H9 (cell line): Measurements from ENCODE around the gene AP2S1. TPM values are rescaled to one million over a fixed set of nuclear protein-coding genes. Genes with fewer than 3 reads are reported as not detected.

Source experiments
- DNase-seq: peaks from one replicate; pipeline ENCODE4 v3.0.0-alpha.2; 2017
- H2AFZ ChIP-seq: one replicate; pipeline ENCODE4 v1.6.1; 2013; ENCODE audit warnings: mild to moderate bottlenecking, low read length, control low read depth, moderate library complexity
- H2AK5ac ChIP-seq: 2 replicates; pipeline ENCODE4 v1.6.1; 2013; ENCODE audit warnings: low read length, control low read depth, mixed read lengths; ENCODE audit not compliant: insufficient read length
- H2BK120ac ChIP-seq: one replicate; pipeline ENCODE4 v1.6.1; 2013; ENCODE audit warnings: low read depth, mild to moderate bottlenecking, low read length, control low read depth, inconsistent platforms; ENCODE audit not compliant: poor library complexity, severe bottlenecking
- H2BK12ac ChIP-seq: 2 replicates; pipeline ENCODE4 v1.6.1; 2013; ENCODE audit warnings: low read length, control low read depth, mixed read lengths, low read depth; ENCODE audit not compliant: insufficient read length
- H2BK15ac ChIP-seq: 2 replicates; pipeline ENCODE4 v1.6.1; 2013; ENCODE audit warnings: low read depth, low read length, control low read depth
- H2BK20ac ChIP-seq: one replicate; pipeline ENCODE4 v1.6.1; 2013; ENCODE audit warnings: low read depth, mild to moderate bottlenecking, low read length, control low read depth, inconsistent platforms; ENCODE audit not compliant: poor library complexity, severe bottlenecking
- H2BK5ac ChIP-seq: 2 replicates; pipeline ENCODE4 v1.6.1; 2013; ENCODE audit warnings: low read length, control low read depth, mixed read lengths; ENCODE audit not compliant: insufficient read length
- H3K14ac ChIP-seq: 2 replicates; pipeline ENCODE4 v1.6.1; 2013; ENCODE audit warnings: low read length, control low read depth; ENCODE audit not compliant: insufficient read depth
- H3K18ac ChIP-seq: 2 replicates; pipeline ENCODE4 v1.6.1; 2013; ENCODE audit warnings: low read depth, mild to moderate bottlenecking, mixed read lengths, low read length, control low read depth; ENCODE audit not compliant: insufficient read length
- H3K23ac ChIP-seq: 2 replicates; pipeline ENCODE4 v1.6.1; 2013; ENCODE audit warnings: low read length, control low read depth, mixed read lengths, low read depth; ENCODE audit not compliant: insufficient read length
- H3K23me2 ChIP-seq: 2 replicates; pipeline ENCODE4 v1.6.1; 2013; ENCODE audit warnings: low read depth, mild to moderate bottlenecking, mixed read lengths, low read length, control low read depth; ENCODE audit not compliant: insufficient read length, poor library complexity, severe bottlenecking
- H3K27ac ChIP-seq: 2 replicates; pipeline ENCODE4 v1.5.1; 2013; ENCODE audit warnings: low read length, control low read depth, mixed read lengths, low read depth; ENCODE audit not compliant: insufficient read length
- H3K27me3 ChIP-seq: 2 replicates; pipeline ENCODE4 v1.6.1; 2013; ENCODE audit warnings: low read length, control low read depth, inconsistent platforms; ENCODE audit not compliant: insufficient read depth
- H3K4ac ChIP-seq: 2 replicates; pipeline ENCODE4 v1.6.1; 2013; ENCODE audit warnings: low read depth, mild to moderate bottlenecking, control low read depth, inconsistent platforms, low read length, moderate library complexity
- H3K4me1 ChIP-seq: 2 replicates; pipeline ENCODE4 v1.6.1; 2013; ENCODE audit warnings: low read length, control low read depth, inconsistent platforms; ENCODE audit not compliant: insufficient read depth
- H3K4me2 ChIP-seq: 2 replicates; pipeline ENCODE4 v1.6.1; 2013; ENCODE audit warnings: low read length, control low read depth, mixed read lengths; ENCODE audit not compliant: insufficient read length, insufficient read depth
- H3K56ac ChIP-seq: 2 replicates; pipeline ENCODE4 v1.6.1; 2013; ENCODE audit warnings: low read depth, mild to moderate bottlenecking, mixed read lengths, low read length, control low read depth; ENCODE audit not compliant: insufficient read length
- H3K79me1 ChIP-seq: 2 replicates; pipeline ENCODE4 v1.6.1; 2013; ENCODE audit warnings: low read depth, mild to moderate bottlenecking, moderate library complexity, low read length, control low read depth, inconsistent platforms; ENCODE audit not compliant: insufficient read depth, poor library complexity, severe bottlenecking
- H3K79me2 ChIP-seq: 2 replicates; pipeline ENCODE4 v1.6.1; 2013; ENCODE audit warnings: low read length, control low read depth, inconsistent platforms; ENCODE audit not compliant: insufficient read depth
- H3K9ac ChIP-seq: 2 replicates; pipeline ENCODE4 v1.6.1; 2013; ENCODE audit warnings: low read length, control low read depth, mixed read lengths; ENCODE audit not compliant: insufficient read length; ENCODE audit errors: extremely low read depth
- H3K9me3 ChIP-seq: one replicate; pipeline ENCODE4 v1.6.1; 2013; ENCODE audit warnings: low read depth, low read length, inconsistent platforms; ENCODE audit not compliant: control insufficient read depth
- H3T11ph ChIP-seq: one replicate; pipeline ENCODE4 v1.6.1; 2013; ENCODE audit warnings: mild to moderate bottlenecking, low read length, control low read depth, inconsistent platforms
- H4K20me1 ChIP-seq: one replicate; pipeline ENCODE4 v1.6.1; 2013; ENCODE audit not compliant: control insufficient read depth, insufficient read length, insufficient read depth
- H4K5ac ChIP-seq: 2 replicates; pipeline ENCODE4 v1.6.1; 2013; ENCODE audit warnings: low read depth, mild to moderate bottlenecking, mixed read lengths, low read length, control low read depth; ENCODE audit not compliant: insufficient read length
- H4K8ac ChIP-seq: replicated peaks from 2 replicates; pipeline ENCODE4 v1.6.1; 2013; ENCODE audit warnings: low read length, control low read depth, mixed read lengths, low read depth; ENCODE audit not compliant: insufficient read length
- H4K91ac ChIP-seq: 2 replicates; pipeline ENCODE4 v1.6.1; 2013; ENCODE audit warnings: low read depth, mild to moderate bottlenecking, moderate library complexity, mixed read lengths, low read length, control low read depth; ENCODE audit not compliant: insufficient read length
- H3K27ac Mint-ChIP-seq, 3 experiments: 2 replicates in 2 of 3; 3 replicates in 1 of 3; pipeline ENCODE4 v1.8.0; 2020 to 2021; ENCODE audit warnings: mixed read lengths in 3 of 3, mild to moderate bottlenecking in 1 of 3, moderate library complexity in 1 of 3
- H3K27me3 Mint-ChIP-seq: 2 replicates; pipeline ENCODE4 v1.8.0; 2021; ENCODE audit warnings: low read depth, mild to moderate bottlenecking, moderate library complexity, mixed read lengths
- H3K36me3 Mint-ChIP-seq, 3 experiments: 2 replicates in 2 of 3; 3 replicates in 1 of 3; pipeline ENCODE4 v1.8.0; 2020 to 2021; ENCODE audit warnings: low read depth in 3 of 3, mixed read lengths in 3 of 3; ENCODE audit not compliant: insufficient read depth in 1 of 3
- H3K4me1 Mint-ChIP-seq, 2 experiments: 2 replicates each; pipeline ENCODE4 v1.8.0; 2020; ENCODE audit warnings: mixed read lengths in 2 of 2
- H3K4me3 Mint-ChIP-seq, 2 experiments: 2 replicates in 1 of 2; 3 replicates in 1 of 2; pipeline ENCODE4 v1.8.0; 2020 to 2021; ENCODE audit warnings: mild to moderate bottlenecking in 2 of 2, mixed read lengths in 2 of 2, moderate library complexity in 1 of 2
- H3K9me3 Mint-ChIP-seq, 2 experiments: 2 replicates in 1 of 2; 3 replicates in 1 of 2; pipeline ENCODE4 v1.8.0; 2020; ENCODE audit warnings: mild to moderate bottlenecking in 2 of 2, mixed read lengths in 2 of 2, moderate library complexity in 1 of 2
- WGBS: extraction: QIAGEN DNeasy Blood & Tissue Kit; methylation state at CpG from one replicate; pipeline ENCODE4 v1.1.7; 2013; ENCODE audit warnings: missing lambda C conversion rate, low lambda C conversion rate, mixed read lengths; ENCODE audit not compliant: insufficient read length; ENCODE audit errors: extremely low coverage; 5-methylcytosine and 5-hydroxymethylcytosine counted together
- total RNA-seq: library from RNA; stranded (reverse); gene quantifications from 2 replicates; pipeline ENCODE4 v1.2.1, GENCODE V29; 2021
- TF ChIP-seq, protein P1 (sequence below): fragments of 200-600 bp; sonication (generic); conservative IDR thresholded peaks from 3 replicates; pipeline ENCODE4 v1.8.0; 2021; ENCODE audit warnings: antibody characterized with exemption, mild to moderate bottlenecking

Gene AP2S1
- total RNA-seq, 1 experiment from 2014 or later, result 193 TPM

DNA sequence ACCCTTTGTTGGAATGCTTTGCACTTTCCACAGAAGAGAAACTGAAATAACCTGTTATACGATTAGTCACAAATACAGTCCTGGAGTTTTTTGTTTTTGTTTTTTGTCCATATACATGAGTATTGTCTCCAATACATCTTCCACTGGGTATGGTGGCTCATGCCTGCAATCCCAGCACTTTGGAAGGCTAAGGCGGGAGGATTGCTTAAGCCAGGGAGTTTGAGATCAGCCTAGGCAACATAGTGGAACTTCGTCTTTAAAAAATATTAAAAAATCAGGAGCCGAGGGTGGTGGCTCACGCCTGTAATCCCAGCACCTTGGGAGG, 25.0 kb downstream of the AP2S1 start:
- Histone ChIP-seq H3K4me2 (no peak overlapping the region), H4K8ac (no peak overlapping the region)

More for the DNA sequence above, 25.0 kb downstream of the AP2S1 start:
- peaks cover 6 to 7% of the 10 kb centered on the region in 2 experiments; a peak in 3 of 4 replicates for H3K4me1 Mint-ChIP-seq
- Histone ChIP-seq H3K9ac (no peak overlapping the region), H3K79me1 (no peaks in the 10 kb centered on the region), H4K91ac (no peak overlapping the region), H3K4ac (no peak overlapping the region), H2AK5ac (no peak overlapping the region), H3K79me2 (no peaks in the 10 kb centered on the region), H4K20me1 (no peaks in the 10 kb centered on the region), H3K56ac (no peak overlapping the region), H3K18ac (no peak overlapping the region), H3K4me1 (no peaks in the 10 kb centered on the region), H3K9me3 (no peaks in the 10 kb centered on the region), H2BK5ac (no peak overlapping the region), H2BK12ac (no peak overlapping the region), H3T11ph (no peak overlapping the region), H4K5ac (no peak overlapping the region), H3K23me2 (no peaks in the 10 kb centered on the region), H2BK120ac (no peak overlapping the region), H3K27ac (no peak overlapping the region), H2BK15ac (no peak overlapping the region), H3K27me3 (no peaks in the 10 kb centered on the region), H3K14ac (no peak overlapping the region), H2AFZ (no peak overlapping the region), H2BK20ac (no peak overlapping the region), H3K23ac (no peak overlapping the region)
- TF ChIP-seq, protein P1, sequence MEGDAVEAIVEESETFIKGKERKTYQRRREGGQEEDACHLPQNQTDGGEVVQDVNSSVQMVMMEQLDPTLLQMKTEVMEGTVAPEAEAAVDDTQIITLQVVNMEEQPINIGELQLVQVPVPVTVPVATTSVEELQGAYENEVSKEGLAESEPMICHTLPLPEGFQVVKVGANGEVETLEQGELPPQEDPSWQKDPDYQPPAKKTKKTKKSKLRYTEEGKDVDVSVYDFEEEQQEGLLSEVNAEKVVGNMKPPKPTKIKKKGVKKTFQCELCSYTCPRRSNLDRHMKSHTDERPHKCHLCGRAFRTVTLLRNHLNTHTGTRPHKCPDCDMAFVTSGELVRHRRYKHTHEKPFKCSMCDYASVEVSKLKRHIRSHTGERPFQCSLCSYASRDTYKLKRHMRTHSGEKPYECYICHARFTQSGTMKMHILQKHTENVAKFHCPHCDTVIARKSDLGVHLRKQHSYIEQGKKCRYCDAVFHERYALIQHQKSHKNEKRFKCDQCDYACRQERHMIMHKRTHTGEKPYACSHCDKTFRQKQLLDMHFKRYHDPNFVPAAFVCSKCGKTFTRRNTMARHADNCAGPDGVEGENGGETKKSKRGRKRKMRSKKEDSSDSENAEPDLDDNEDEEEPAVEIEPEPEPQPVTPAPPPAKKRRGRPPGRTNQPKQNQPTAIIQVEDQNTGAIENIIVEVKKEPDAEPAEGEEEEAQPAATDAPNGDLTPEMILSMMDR, result no peak
- no peak overlapping the region for H3K4me3 Mint-ChIP-seq
- H3K27ac Mint-ChIP-seq, result no peak overlapping the region
- peaks cover under 1 to 2% of the 10 kb centered on the region in 2 experiments; a peak in 3 of 5 replicates for H3K9me3 Mint-ChIP-seq
- WGBS, result no CpG with 5 or more reads among the region's 5 CpGs
- no peaks in the 10 kb centered on the region for H3K36me3 Mint-ChIP-seq
- DNase-seq, result no peak
- H3K27me3 Mint-ChIP-seq, result no peaks in the 10 kb centered on the region; the same call in 1 of the 2 replicates
